ENCODE measurements around the gene OR5M11. TPM values are rescaled to one million over a fixed set of nuclear protein-coding genes. Genes with fewer than 3 reads are reported as not detected.
"Not testable (repeated sequence)": the region's sequence is repeated elsewhere in the genome, so short reads cannot be mapped to it uniquely, and the experiment has no call there.

Gene OR5M11
- total RNA-seq (2014; rRNA removed; shearing (Covaris generic)) = not detected in 2 replicates

- DNase-seq (ENCODE audit: low read depth) = no peak
These were observed at the start of gene OR5M11 for GRCh38 chr11:56543157-56543556. TSS of gene OR5M11 (minus strand) at chr11:56543257. CDS start at chr11:56543257, 0 bp downstream.

GRCh38 chr11:56592088-56592717, 49.1 kb upstream of the OR5M11 start:
- DNase-seq (ENCODE audit: low read depth) = not testable (repeated sequence)

- DNase-seq (ENCODE audit: low read depth) = no peak
These were observed 34.6 kb upstream of the OR5M11 start, which contains the start of gene OR5M10 for GRCh38 chr11:56577621-56578020. TSS of gene OR5M10 (minus strand) at chr11:56577721. CDS start at chr11:56577721, 0 bp downstream.

- DNase-seq (ENCODE audit: low read depth) = no peak
These were observed 15.5 kb upstream of the OR5M11 start for GRCh38 chr11:56558574-56558973.

GRCh38 chr11:56554691-56555090, 11.6 kb upstream of the OR5M11 start:
- DNase-seq (ENCODE audit: low read depth) = not testable (repeated sequence)

GRCh38 chr11:56545531-56545930, 2.5 kb upstream of the OR5M11 start:
- DNase-seq (ENCODE audit: low read depth) = no peak

GRCh38 chr11:56543739-56544138, 682 bp upstream of the OR5M11 start:
- no peak for DNase-seq (ENCODE audit: low read depth)

- no peak for DNase-seq (ENCODE audit: low read depth)
These were observed 9.9 kb downstream of the OR5M11 start for GRCh38 chr11:56533054-56533740.

GRCh38 chr11:56531856-56532255, 11.2 kb downstream of the OR5M11 start:
- no peak for DNase-seq (ENCODE audit: low read depth)

GRCh38 chr11:56522008-56522407, 21.0 kb downstream of the OR5M11 start:
- no peak for DNase-seq (ENCODE audit: low read depth)

- no peak for DNase-seq (ENCODE audit: low read depth)
These were observed 29.8 kb downstream of the OR5M11 start for GRCh38 chr11:56513280-56513679.

GRCh38 chr11:56509439-56509838, 33.6 kb downstream of the OR5M11 start:
- DNase-seq (ENCODE audit: low read depth) = no peak

GRCh38 chr11:56497010-56497409, 46.0 kb downstream of the OR5M11 start:
- DNase-seq (ENCODE audit: low read depth) = no peak

- no peak for DNase-seq (ENCODE audit: low read depth)
These were observed 47.9 kb downstream of the OR5M11 start for GRCh38 chr11:56495117-56495516.

Other genes starting within 250 kb of the OR5M11 start
- not detected in 2 replicates for gene OR8K3, start 228.1 kb downstream of the OR5M11 start, total RNA-seq (2014; rRNA removed; shearing (Covaris generic))
- gene OR8K1, start 197.2 kb downstream of the OR5M11 start, total RNA-seq (2014; rRNA removed; shearing (Covaris generic)) = not detected in 2 replicates
- not detected in 2 replicates for gene OR8J1, start 189.0 kb downstream of the OR5M11 start, total RNA-seq (2014; rRNA removed; shearing (Covaris generic))
- gene OR8U1, start 167.6 kb downstream of the OR5M11 start, total RNA-seq (2014; rRNA removed; shearing (Covaris generic)) = not detected in 2 replicates
- gene OR5AL1, start 130.6 kb downstream of the OR5M11 start, total RNA-seq (2014; rRNA removed; shearing (Covaris generic)) = not detected in 2 replicates
- gene OR5M3, start 69.9 kb downstream of the OR5M11 start, total RNA-seq (2014; rRNA removed; shearing (Covaris generic)) = not detected in 2 replicates
- not detected in 2 replicates for gene OR5M8, start 51.9 kb downstream of the OR5M11 start, total RNA-seq (2014; rRNA removed; shearing (Covaris generic))
- gene OR5M10, start 34.5 kb upstream of the OR5M11 start, total RNA-seq (2014; rRNA removed; shearing (Covaris generic)) = not detected in 2 replicates
- not detected in 2 replicates for gene OR5M1, start 71.6 kb upstream of the OR5M11 start, total RNA-seq (2014; rRNA removed; shearing (Covaris generic))
- gene OR5AP2, start 99.2 kb upstream of the OR5M11 start, total RNA-seq (2014; rRNA removed; shearing (Covaris generic)) = not detected in 2 replicates
- gene OR5AR1, start 120.4 kb upstream of the OR5M11 start, total RNA-seq (2014; rRNA removed; shearing (Covaris generic)) = not detected in 2 replicates
- not detected in 2 replicates for gene OR9G1, start 155.8 kb upstream of the OR5M11 start, total RNA-seq (2014; rRNA removed; shearing (Covaris generic))
- not detected in 2 replicates for gene OR9G4, start 205.4 kb upstream of the OR5M11 start, total RNA-seq (2014; rRNA removed; shearing (Covaris generic))

Measured in M059J (cell line).